NCI-H526 (cell line): ENCODE results near the gene NIPAL3.
"Not testable (repeated sequence)": the region's sequence is repeated elsewhere in the genome, so short reads cannot be mapped to it uniquely, and the experiment has no call there.

Experiments
- DNase-seq, 2 experiments: peaks; one replicate each; lab custom pipeline; 2025; lab: John Stamatoyannopoulos, UW

The NIPAL3 gene

GRCh38 chr1:24459551-24460266, 44.1 kb downstream of the NIPAL3 start:
- DNase-seq: no peak

GRCh38 chr1:24462128-24462527, 46.5 kb downstream of the NIPAL3 start:
- not testable (repeated sequence) for DNase-seq

- DNase-seq: no peak
Observed at GRCh38 chr1:24463776-24464735, 48.5 kb downstream of the NIPAL3 start.

- no peak for DNase-seq
Observed at GRCh38 chr1:24465099-24465498, 49.5 kb downstream of the NIPAL3 start.

GRCh38 chr1:24465638-24466037, 50.0 kb downstream of the NIPAL3 start:
- DNase-seq: no peak

GRCh38 chr1:24468685-24469316, 53.2 kb downstream of the NIPAL3 start:
- no peak for DNase-seq

- no peak for DNase-seq
Observed at GRCh38 chr1:24470592-24470991, 55.0 kb downstream of the NIPAL3 start.

- no peak for DNase-seq
Observed at GRCh38 chr1:24472527-24473251, 57.1 kb downstream of the NIPAL3 start.

- DNase-seq: no peak
Observed at GRCh38 chr1:24474193-24474592, 58.6 kb downstream of the NIPAL3 start.

GRCh38 chr1:24475700-24476099, 60.1 kb downstream of the NIPAL3 start:
- peak; percentile 10 to 19 for DNase-seq

GRCh38 chr1:24476571-24476970, 61.0 kb downstream of the NIPAL3 start:
- no peak for DNase-seq

GRCh38 chr1:24477309-24477708, 61.7 kb downstream of the NIPAL3 start:
- peak; percentile 43 to 47 for DNase-seq

GRCh38 chr1:24481101-24481500, 65.5 kb downstream of the NIPAL3 start:
- DNase-seq: no peak

GRCh38 chr1:24481843-24482610, 66.4 kb downstream of the NIPAL3 start:
- no peak for DNase-seq

- DNase-seq: no peak
Observed at GRCh38 chr1:24483441-24483840, 67.8 kb downstream of the NIPAL3 start.

GRCh38 chr1:24484199-24484598, 68.6 kb downstream of the NIPAL3 start:
- DNase-seq: no peak

GRCh38 chr1:24486331-24487065, 70.9 kb downstream of the NIPAL3 start:
- no peak for DNase-seq

- no peak for DNase-seq
Observed at GRCh38 chr1:24487455-24487854, 71.9 kb downstream of the NIPAL3 start.

- not testable (repeated sequence) for DNase-seq
Observed at GRCh38 chr1:24488159-24488558, 72.6 kb downstream of the NIPAL3 start.

- DNase-seq: no peak
Observed at GRCh38 chr1:24489674-24490073, 74.1 kb downstream of the NIPAL3 start.
